UCSD-AML1 (cell line): Measurements from ENCODE around the gene AP1S2.

Experiments used
- DNase-seq: peaks from one replicate; lab custom pipeline; 2025; ENCODE audit not compliant: unreplicated experiment; lab: John Stamatoyannopoulos, UW

Gene AP1S2

GRCh38 chrX:15812192-15812938 lies 42.2 kb downstream of the AP1S2 start:
- DNase-seq = no peak

- DNase-seq = no peak
These were observed 46.4 kb downstream of the AP1S2 start for GRCh38 chrX:15808254-15808653.

GRCh38 chrX:15804563-15804962 lies 50.0 kb downstream of the AP1S2 start:
- DNase-seq = no peak

- no peak for DNase-seq
These were observed 56.9 kb downstream of the AP1S2 start for GRCh38 chrX:15797707-15798106.

- no peak for DNase-seq
These were observed 63.8 kb downstream of the AP1S2 start for GRCh38 chrX:15790769-15791290.

GRCh38 chrX:15789979-15790768 lies 64.4 kb downstream of the AP1S2 start, which contains the start of gene ZRSR2:
ZRSR2 (plus strand) TSS chrX:15790484; CDS start chrX:15790496, 12 bp downstream.
- DNase-seq = peak; percentile 87

- no peak for DNase-seq
These were observed 67.7 kb downstream of the AP1S2 start for GRCh38 chrX:15786915-15787314.

- no peak for DNase-seq
These were observed 69.3 kb downstream of the AP1S2 start for GRCh38 chrX:15785176-15785750.

- DNase-seq = no peak
These were observed 72.5 kb downstream of the AP1S2 start for GRCh38 chrX:15781961-15782699.
